Left forelimb (tissue), 1 donor: Measurements from ENCODE around the gene ZNF837.

Experiments used
- DNase-seq: peaks from one replicate; pipeline ENCODE4 v3.0.0-alpha.2; 2018; ENCODE audit warnings: low spot score

ZNF837 gene

DNA sequence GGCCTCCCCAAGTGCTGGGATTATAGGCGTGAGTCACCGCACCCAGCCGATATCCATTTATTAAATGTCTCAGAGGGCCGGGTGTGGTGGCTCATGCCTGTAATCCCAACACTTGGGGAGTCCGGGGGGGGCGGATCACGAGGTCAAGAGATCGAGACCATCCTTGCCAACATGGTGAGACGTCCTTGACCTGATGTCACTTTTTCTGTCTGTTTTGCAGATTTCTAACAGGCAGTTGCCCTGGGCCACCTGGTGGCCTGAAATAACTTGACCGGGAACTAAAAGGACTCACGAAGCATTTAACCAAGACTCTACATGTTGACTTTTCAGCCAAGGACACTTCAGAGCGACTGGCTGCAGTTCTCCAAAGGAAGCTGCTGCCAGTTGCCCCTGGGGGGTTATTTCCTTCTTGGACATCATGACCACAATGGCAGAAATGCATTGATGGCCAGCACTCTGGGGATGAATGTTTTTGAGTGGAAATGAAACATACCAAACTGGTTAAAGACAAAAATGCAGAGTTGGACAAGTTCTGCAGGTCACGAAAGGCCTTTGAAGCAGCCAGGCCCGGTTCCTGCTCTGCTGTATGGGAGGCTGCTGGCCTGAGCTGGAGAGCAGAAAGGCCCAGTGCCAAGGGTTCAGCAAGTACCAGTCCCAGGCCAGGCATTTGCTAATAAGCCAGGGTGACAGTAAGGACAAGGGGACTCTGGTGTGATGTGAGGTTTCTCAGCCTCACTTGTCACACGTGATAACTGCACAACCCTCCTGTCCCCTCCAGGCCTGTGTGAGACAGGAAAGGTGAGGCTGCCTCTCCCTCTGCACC, 8.3 kb downstream of the ZNF837 start:
- DNase-seq: no peak

DNA sequence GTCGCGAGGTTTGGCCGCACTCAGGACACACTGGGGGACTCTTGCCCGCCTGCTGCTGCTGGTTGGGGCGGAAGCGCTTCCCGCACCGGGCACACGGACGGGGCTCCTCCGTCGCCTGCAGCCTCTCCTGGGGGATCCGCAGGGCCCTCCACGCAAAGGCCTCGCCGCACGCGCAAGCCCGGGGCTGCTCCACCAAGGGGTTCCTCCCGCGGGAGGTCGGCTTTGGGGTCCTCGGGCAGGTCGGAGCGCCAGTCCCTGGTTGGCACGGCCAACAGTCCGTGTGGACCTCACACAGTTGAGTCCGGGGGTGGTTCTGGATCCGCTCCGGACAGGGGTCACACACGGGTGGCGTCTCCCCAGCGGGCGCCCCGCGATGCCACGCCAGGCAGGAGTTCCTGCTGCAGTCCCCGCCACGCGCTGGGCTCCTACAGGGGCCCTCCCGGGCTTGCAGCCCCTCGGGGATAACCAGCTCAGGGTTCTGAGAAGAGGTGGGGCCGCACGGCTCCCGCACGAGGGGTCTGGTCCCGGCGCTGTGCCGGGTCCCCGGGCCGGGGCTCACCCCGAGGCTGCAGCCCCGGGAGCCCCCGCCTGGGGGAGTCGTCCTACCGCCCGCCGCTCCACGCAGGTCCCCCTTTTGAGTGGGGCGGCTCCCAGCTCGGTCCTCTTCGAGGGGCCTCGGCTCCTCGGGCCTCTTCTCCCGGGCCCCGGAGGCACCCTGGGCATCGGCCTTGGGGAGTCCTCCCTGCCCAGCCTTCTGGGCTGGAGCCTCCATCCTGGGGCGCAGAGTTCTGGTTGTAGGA, 12.1 kb downstream of the ZNF837 start:
- DNase-seq: peak; percentile 66

DNA sequence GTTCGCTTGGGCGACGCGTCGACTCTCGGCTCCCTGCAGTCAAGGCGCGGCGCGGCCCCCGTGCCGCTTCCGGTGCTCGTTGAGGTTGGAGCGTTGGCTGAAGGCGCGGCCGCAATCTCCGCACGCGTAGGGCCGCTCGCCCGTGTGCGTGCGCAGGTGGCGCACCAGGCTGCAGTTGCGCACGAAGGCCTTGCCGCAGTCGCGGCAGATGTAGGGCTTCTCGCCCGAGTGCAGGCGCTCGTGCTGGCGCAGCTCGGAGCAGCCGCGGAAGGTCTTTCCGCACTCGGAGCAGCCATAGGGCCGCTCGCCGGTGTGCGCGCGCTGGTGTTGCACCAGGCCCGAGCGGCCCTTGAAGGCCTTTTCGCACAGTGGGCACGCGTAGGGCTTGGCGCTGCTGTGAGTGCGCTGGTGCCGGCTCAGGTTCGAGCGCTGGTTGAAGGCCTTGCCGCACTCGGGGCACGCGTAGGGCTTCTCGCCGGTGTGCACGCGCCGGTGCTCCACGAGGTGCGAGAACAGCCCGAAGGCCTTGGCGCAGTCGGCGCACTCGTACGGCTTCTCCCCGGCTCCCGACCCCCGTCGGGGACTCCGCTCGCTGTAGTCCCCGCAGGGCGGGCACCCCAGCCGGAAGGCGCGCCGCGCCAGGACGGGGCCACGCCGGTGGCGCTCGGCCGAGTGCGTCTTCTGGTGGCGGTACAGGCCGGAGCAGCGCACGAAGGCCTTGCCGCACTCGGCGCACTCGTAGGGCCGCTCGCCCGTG, 13.0 kb downstream of the ZNF837 start:
- no peak for DNase-seq

DNA sequence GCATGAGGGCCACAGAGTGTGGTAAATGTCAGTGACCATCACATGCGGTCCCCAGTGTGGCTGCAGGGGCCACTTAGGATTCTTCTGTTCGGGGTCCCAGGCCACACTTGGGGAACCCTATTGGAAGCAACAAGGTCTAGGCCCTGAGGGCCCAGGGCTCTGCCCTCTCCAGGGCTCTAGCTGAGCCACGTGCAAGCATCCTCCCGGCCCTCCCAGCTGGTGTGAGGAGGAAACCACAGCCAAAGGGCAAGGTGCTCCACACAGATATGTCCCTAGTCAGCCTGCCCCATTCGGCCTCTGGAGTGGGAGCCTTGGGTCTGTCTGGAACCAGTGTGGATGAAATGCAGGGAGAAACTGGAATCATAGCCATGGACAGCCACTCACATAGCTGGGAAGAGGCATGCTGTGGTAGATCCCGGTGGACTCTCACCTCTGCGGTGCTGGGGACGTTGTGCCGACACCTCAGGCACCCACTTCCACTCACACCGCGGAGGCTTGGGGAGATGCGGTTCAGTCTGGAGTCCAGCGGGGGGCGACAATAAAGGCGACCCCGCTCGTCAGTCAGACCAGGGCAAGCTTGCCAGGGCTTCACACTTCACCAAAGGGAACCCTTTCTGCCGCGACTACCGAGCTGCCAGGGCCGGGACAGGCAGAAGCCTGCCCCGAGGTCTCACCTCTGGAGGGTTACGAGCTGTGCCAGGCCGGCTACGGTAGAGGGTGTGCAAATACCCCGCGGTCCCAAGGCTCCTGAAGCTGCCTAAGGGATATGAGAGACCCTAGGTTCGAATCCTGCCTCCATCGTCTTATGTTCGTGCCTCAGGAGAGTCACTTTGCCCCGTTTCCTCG, 14.0 kb downstream of the ZNF837 start:
- DNase-seq: peak; percentile 36

DNA sequence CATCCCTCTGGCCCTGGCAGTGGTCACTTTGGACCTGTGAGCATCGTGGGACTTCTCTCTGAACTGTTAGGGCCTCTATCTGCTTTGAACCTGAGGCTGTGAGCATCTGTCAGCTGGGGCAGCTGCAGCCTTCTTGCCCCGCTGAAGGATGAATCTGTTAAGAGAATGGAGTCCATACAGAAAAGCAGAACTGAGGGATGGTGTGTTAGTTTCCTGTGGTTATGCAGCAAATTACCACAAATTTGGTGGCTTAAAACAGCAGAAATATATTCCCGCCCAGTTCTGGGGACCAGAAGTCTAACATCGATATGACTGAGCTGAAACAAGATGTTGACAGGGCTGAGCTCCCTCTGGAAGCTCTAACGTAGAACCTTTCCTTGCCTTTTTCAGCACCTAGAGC, 16.7 kb downstream of the ZNF837 start:
- DNase-seq: peak; percentile 9

DNA sequence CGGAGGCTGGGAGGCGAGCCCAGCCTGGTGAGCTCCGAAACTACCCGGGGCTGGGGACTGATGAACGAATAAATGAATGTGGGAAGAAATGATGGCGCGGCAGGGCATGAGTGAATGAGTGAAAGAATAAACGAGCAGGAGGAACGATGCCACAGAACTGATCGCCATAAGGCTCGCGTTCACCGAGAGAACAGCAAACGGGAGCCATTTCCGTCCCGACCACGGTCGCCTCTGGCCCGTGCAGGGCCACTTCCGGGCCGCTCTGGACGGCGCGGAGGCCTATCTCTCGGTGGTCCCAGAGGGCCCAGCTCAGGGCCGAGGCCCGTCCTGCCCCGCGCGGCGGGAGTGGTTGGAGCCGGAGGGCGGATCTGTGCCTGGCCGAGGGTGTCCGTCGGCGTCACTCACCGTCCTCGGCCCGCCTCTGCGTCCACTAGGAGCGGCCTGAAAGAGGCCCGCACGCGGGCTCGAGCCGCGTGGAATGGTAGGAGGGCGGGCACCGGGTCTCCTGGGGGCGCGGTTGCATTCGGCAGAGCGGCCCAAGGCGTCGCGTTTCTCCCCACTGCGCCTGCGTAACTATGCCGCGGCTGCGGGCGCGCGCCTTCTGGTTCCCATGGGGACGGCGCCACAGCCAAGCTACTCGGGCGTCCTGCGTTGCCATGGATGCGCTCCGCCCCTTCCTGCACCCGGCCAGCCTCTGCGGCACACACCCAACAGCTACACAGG, 18.4 kb downstream of the ZNF837 start, which contains the start of gene ZNF497:
TSS of gene ZNF497 (minus strand) at position 480 of the 723 bp plus-strand sequence. CDS start 5,116 bp downstream, outside the sequence.
- DNase-seq: peak; percentile 98

DNA sequence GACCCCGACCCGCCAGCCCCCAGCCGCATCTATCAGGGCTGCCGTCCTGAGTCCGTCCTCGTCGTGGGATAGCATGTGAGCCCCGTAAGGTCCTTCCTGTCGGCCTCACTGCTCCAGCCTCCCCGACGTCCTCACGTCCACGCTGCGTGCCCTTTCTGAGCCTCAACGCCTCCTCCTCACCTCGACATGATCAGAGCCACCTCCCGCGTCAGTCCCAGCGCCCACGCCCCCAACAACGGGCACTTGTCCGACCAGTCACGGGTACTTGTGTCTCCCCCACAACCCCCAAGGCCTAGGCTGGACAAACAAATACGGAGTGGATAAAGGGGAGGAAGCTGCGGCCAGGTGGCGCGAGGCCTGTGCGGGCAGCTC, 18.9 kb downstream of the ZNF837 start:
- no peak for DNase-seq

DNA sequence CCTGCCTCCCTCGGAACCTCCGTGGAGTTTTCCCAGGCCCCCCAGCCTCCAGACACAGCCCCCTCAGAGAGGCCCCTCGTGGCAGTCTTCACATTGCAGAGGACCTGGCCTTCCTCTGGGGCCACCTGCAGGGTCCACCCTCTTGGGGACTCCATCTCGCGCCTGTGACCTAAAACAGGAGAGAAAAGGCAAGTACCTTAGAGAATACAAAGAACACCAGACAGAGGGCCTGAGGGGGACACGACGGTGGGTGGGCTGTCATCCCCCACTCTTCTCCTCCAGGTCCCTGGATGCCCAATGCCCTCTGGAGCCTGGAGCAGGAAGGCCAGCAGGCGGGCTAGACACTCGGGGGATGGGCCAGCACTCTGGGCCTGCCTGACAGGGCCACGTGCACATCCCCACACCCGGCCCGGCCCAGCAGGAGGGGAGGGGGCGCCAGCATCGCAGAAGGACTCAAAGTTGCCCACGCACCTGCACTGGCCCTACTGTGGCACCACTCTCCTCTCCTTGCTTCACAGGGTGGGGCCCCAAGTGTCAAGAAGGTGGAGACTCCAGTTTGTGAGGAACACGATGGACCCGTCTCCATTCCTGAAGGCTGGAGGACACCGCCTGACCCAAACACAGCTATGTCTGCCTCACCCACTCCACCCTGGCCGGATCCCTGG, 23.2 kb downstream of the ZNF837 start:
- DNase-seq: peak; percentile 34

DNA sequence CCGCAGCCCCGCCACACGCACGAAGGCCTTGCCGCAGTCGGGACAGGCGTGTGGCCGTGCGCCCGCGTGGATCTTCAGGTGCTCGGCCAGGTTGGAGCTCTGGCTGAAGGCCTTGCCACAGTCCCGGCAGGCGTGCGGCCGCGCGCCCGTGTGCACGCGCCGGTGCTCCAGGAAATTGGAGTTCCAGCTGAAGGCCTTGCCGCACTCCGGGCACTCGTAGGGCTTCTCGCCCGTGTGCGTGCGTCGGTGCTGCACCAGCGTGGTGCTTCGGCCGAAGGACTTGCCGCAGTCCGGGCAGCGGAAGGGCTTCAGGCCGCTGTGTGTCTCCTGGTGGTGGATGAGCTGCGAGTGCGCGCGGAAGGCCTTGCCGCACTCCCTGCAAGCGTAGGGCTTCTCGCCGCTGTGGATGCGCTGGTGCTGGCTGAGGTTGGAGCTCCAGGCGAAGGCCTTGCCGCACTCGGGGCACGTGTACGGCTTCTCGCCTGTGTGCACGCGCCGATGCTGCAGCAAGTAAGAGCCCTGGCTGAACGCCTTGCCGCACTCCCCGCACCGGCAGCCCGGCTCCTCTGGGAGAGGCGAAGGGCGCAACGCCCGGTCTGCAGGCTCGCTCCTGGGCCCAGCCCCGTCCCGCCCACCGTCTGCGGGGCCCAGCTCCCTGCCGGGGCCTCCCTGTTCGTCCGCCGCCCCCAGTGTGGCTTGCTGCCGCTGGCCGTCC, 23.9 kb downstream of the ZNF837 start:
- DNase-seq: peak; percentile 71

DNA sequence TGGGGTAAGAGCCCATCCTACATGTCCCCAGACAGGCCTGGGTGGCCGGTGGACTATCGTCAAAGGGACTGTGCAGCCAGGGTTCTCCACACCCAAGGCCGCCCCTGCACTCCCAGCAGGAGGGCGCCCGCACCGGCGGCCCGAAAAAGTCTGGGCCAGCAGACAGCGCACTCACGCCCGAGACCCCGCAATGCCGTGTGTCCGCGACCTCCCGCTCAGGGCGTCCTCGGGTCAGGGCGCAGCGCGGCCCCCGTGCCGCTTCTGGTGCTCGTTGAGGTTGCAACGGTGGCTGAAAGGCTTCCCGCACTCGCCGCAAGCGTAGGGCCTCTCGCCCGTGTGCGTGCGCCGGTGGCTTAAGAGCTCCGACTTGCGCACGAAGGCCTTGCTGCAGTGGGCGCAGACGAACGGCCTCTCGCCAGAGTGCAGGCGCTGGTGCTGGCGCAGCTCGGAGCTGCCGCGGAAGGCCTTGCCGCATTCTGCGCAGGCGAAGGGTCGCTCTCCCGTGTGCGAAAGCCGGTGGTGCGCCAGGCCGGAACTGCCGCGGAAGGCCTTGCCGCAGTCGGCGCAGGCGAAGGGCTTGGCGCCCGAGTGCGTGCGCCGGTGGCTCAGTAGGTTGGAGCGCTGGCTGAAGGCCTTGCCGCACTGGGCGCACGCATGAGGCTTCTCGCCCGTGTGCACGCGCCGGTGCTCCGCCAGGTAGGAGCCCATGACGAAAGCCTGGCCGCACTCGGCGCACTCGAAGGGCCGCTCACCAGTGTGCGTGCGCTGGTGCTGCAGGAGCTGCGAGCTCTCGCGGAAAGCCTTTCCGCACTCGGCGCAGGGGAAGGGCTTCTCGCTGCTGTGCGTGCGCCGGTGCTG, 24.7 kb downstream of the ZNF837 start:
- DNase-seq: peak; percentile 72

DNA sequence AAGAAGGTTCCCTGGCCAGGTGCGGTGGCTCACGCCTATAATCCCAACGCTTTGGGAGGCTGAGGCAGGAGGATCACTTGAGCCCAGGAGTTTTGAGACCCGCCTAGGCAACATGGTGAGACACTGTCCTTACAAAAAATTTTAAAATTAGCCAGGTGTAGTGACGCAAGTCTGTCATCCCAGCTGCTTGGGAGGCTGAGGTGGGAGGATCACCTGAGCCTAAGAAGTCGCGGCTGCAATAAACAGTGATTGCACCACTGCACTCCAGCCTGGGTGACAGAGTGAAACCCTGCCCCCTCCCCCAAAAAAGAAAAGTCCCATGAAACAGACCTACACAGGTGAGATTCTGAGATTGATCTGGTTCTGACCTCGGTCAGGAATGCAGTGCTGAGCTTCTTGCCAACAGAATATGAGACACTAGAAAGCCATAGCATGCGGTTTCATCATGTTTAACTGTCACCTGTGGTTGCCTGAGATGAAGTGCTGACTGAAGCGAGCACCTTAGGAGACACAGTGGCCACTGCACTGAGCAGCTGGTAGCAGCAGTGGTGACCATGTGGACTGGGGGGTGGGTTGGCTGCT, 25.5 kb downstream of the ZNF837 start:
- DNase-seq: peak; percentile 48

DNA sequence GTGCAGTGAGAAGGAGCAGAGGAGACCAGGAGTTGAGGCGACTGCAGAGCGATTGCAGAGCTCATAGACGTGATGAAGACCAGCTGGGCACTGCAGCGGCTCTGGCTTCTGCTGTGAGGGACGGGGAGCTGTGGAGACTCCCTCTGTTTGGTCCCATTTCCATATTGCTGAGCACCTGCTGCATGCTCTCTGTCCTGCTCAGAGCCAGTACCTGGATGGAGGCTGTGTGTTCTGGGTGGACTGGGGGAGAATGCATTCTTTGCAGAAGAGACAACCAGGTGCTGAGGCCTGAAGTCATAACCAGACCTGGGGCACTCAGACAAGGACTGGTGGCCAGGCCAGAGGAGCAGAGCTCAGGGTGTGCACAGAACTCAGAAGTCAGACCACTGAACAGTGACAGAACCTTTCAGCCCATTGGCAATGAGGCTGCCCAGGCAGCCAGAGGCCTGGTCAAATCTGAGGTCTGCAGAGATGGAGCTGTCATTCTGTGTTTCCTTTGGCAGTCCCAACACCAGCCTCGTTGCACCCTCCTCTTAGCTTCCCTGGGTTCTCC, 26.3 kb downstream of the ZNF837 start:
- no peak for DNase-seq

DNA sequence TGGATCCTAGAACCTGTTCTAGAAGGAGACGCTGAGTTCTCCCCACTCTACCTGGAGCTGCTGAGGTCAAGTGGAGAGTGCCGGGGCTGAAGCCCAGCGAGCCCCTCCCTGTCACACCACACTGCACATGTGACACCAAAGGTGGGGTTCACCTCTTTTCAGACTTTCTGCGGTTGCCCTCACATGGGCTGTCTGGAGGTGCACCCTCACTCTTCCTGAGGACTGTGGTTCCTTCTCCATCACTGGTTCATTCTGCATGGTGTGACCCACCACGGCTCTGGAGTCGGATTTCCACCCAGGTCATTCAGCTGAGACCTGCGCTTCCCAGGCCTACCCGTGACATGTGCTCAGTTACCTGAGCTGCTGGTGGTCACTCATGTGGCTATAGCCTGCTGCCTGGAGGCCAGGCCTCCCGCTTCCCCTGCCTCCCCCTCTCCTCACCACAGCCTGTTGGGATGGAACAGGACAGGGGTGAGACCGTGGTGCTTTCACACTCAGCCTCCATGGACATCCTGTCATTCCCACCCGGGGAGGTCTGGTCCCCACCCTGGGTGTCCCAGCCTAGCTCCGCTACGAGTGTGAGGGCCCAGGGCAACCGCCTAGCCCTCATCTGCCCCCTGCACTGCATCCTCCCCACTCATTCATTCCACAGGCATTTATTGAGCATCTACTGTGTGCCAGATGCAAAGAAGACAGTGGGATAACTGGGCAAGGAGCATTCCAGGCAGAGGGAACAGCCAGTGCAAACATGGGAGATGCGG, 26.9 kb downstream of the ZNF837 start:
- DNase-seq: no peak

DNA sequence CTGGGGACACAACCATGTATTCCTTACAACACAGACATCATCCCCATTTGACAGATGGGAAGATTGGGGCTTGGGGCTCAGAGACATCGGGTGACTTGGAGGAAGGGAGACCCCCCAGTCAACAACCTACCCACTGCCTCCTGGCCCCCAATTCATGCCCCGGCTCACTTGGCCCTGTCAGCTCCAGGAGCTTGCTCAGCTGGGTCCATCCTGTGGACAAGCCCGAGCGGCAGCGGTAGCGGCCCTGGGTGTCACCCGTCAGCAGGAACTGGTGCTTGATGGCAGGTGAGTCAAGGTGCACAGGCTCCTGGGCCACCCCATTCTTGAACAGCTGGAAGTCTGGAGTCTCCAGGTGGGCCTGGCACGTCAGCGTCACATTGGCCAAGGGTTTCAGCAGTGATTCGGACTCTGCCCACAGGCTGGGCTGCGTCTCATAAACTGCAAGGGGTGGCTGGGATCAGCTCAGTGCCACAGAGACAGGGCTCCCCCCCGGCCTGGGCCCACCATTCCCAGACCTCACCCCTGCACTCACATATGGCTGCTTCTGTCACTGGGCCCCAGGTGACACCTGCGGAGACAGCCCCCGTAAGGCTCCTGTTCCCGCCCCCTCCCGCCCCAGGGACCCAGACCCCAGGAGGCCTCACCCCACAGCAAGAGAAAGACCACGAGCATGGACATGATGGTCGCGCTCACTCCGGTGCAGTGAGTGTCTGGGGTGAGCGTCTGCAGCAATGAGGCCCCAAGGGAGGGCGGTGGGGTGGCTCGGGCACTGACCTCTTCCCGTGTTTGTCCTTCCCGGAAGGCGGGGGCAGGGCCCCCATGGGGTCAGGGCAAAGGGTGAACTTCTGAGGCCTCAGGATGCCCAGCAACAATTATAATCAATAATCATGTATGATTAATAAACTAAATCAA, 27.8 kb downstream of the ZNF837 start, which contains the start of gene A1BG:
TSS of gene A1BG (minus strand) at position 733 of the 912 bp plus-strand sequence. CDS start at position 678, 55 bp downstream.
- peak; percentile 59 for DNase-seq

DNA sequence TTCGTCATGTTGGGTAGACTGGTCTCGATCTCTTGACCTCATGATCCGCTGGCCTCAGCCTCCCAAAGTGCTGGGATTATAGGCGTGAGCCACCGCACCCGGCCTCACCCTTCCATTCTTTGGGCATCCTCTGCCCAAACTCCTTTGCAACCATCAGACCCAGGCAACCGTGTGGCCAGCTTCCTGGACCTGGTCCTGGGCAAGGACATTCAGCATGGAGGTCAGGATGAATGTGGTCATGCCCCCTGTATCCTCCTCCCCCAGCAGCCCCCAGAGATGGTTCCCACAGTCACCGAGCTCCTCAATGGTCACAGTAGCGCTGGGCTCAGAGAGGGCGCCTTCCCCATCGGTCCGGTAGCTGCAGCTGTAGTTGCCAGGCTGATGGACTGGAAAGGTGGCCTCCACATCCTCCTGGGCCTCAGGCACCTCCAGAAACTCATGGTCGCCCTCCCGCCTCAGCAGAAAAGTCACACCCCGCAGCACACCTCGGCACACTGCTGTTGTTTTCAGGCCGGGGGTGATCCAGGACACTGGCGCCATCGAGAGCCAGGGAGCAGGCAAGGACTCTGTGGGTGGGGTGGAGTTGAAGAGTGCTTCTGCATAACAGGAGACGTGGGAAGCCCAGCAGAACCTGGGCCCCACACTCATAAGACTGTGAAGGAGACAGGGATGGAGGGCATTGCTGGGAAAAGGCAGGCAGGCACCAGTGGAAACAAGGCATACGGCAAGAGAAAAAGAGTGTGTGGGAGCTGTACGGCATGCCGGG, 28.7 kb downstream of the ZNF837 start:
- DNase-seq: peak; percentile 50
